GM10266 (cell line): ENCODE data around the gene SLC5A4.

ENCODE experiments used
- DNase-seq: peaks from one replicate; pipeline ENCODE4 v3.0.0; 2012; ENCODE audit errors: extremely low spot score
- CTCF ChIP-seq: IDR thresholded peaks from 2 replicates; pipeline ENCODE4 v1.5.1; 2012; ENCODE audit warnings: mild to moderate bottlenecking, low read depth; ENCODE audit not compliant: control insufficient read depth, insufficient read depth; ENCODE audit errors: missing control alignments

SLC5A4 gene

DNA sequence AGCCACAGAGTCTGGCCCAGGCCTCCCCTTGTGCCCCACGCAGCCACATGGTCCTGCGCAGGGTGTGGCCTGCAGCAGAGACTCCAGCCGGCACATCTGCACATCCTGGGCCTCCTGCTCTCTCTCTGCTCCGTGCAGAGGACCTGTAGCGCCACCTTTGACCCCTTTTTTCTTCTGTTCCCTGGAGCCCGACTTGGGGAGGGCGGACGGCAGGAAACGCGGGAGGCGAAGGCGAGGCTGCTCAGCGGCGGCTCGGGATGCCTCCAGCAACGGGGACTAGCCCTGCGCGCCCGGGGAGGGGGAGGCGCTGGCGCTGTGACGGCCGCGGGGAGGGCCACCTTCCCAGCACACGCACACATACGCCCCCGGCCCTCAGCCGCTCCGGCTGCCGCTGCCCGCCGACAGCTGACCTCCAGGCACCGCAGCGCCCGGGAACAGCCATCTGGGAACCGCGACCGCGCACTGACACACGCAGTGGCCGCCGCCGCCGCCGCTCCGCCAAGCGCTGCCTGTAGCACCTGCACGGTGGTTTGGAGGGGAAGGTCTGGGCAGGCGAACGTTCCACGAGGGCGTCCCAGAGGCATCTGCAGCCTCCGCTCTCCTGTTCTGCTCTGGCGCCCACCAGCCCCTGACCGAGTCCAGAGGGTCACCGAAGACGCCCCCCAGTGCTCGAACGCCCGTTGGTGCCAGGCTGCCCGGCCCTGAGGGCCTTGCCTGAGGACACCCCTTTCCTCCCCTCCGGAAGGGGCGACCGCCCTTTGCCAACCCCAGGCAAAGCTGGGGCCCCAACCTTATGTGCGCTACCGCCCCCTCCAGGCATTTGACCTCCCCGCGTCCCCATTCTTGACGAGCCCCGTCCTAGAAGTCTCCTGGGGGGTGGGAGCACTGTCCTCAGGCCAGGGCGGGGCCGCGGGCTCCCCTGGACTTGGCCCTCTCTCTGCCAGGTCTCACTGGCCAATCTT, 79.2 kb downstream of the SLC5A4 start:
- TF ChIP-seq CTCF = no peak
- DNase-seq = no peak

DNA sequence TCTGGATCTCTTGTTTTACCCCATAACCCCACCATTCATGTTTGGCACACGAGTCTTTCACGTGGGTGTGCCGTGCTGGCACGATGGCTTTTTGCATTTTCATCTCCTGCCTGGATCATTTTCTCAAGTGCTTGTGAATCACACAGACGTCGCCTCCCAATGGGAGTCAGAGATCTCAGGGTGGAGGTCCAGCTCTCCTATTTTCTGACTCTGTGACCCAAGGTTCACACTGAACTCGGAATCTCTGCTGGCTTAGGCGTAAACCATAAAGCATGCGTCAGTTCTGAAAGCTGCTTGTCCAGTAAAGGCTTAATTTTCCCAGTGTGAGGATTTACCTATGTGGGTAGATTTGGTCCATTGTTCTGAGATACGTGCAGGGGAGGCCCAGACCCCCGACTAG, 80.0 kb downstream of the SLC5A4 start:
- no peak for TF ChIP-seq CTCF

More for the DNA sequence above, 80.0 kb downstream of the SLC5A4 start:
- DNase-seq = no peak
